Astrocyte (in vitro differentiated cells and primary cell): ENCODE results near the gene PSMB11. TPM values are rescaled to one million over a fixed set of nuclear protein-coding genes. Genes with fewer than 3 reads are reported as not detected.

Experiments used
- DNase-seq: peaks from one replicate; pipeline ENCODE4 v3.0.0-alpha.2; 2010; ENCODE audit warnings: low read depth
- FAIRE-seq: peaks from 2 replicates; lab custom pipeline; 2011; peaks lifted over from hg19 to GRCh38; lab: Jason Lieb, UNC
- H2AFZ ChIP-seq: 2 replicates; pipeline ENCODE4 v1.6.0; 2012; ENCODE audit warnings: low read depth, low read length, inconsistent platforms
- H3K27ac ChIP-seq: 2 replicates; pipeline ENCODE4 v1.5.1; 2011; ENCODE audit warnings: low read depth, low read length, inconsistent platforms
- H3K27me3 ChIP-seq: 2 replicates; pipeline ENCODE4 v1.6.0; 2011; ENCODE audit warnings: low read length, inconsistent platforms; ENCODE audit not compliant: insufficient read depth
- H3K36me3 ChIP-seq: 2 replicates; pipeline ENCODE4 v1.5.1; 2011; ENCODE audit warnings: low read length, inconsistent platforms; ENCODE audit not compliant: insufficient read depth
- H3K4me1 ChIP-seq: 2 replicates; pipeline ENCODE4 v1.5.1; 2011; ENCODE audit warnings: low read length, inconsistent platforms; ENCODE audit not compliant: insufficient read depth
- H3K4me2 ChIP-seq: 2 replicates; pipeline ENCODE4 v1.6.0; 2012; ENCODE audit warnings: low read length, inconsistent platforms
- H3K4me3 ChIP-seq: 2 replicates; pipeline ENCODE4 v1.5.1; 2011; ENCODE audit warnings: low read depth, mild to moderate bottlenecking, low read length, inconsistent platforms; ENCODE audit not compliant: insufficient read depth
- H3K79me2 ChIP-seq: 2 replicates; pipeline ENCODE4 v1.6.0; 2012; ENCODE audit warnings: mild to moderate bottlenecking, low read length, inconsistent platforms; ENCODE audit not compliant: insufficient read depth
- H3K9ac ChIP-seq: 2 replicates; pipeline ENCODE4 v1.6.0; 2012; ENCODE audit warnings: mild to moderate bottlenecking, low read length, inconsistent platforms
- H3K9me3 ChIP-seq: 2 replicates; pipeline ENCODE4 v1.5.1; 2012; ENCODE audit warnings: low read depth, mild to moderate bottlenecking, low read length, inconsistent platforms; ENCODE audit not compliant: insufficient read depth
- H4K20me1 ChIP-seq: 2 replicates; pipeline ENCODE4 v1.6.0; 2012; ENCODE audit warnings: low read length, inconsistent platforms; ENCODE audit not compliant: insufficient read depth
- H3K27ac Mint-ChIP-seq: one replicate; pipeline ENCODE4 v1.8.0; 2021; ENCODE audit warnings: mild to moderate bottlenecking, mixed read lengths; ENCODE audit not compliant: unreplicated experiment
- H3K27me3 Mint-ChIP-seq: one replicate; pipeline ENCODE4 v1.8.0; 2021; ENCODE audit warnings: low read depth, mixed read lengths; ENCODE audit not compliant: unreplicated experiment
- H3K36me3 Mint-ChIP-seq: one replicate; pipeline ENCODE4 v1.8.0; 2021; ENCODE audit warnings: low read depth, mixed read lengths; ENCODE audit not compliant: unreplicated experiment
- H3K4me1 Mint-ChIP-seq: one replicate; pipeline ENCODE4 v1.8.0; 2021; ENCODE audit warnings: low read depth, mixed read lengths; ENCODE audit not compliant: unreplicated experiment
- H3K4me3 Mint-ChIP-seq: one replicate; pipeline ENCODE4 v1.8.0; 2021; ENCODE audit warnings: mild to moderate bottlenecking, moderate library complexity, mixed read lengths; ENCODE audit not compliant: unreplicated experiment
- H3K9me3 Mint-ChIP-seq: one replicate; pipeline ENCODE4 v1.8.0; 2021; ENCODE audit warnings: mild to moderate bottlenecking, mixed read lengths; ENCODE audit not compliant: unreplicated experiment
- CTCF ChIP-seq: IDR thresholded peaks from 2 replicates; pipeline ENCODE4 v1.5.1; 2011; ENCODE audit warnings: low read depth, mild to moderate bottlenecking, inconsistent platforms, low read length, moderate library complexity; ENCODE audit not compliant: insufficient read depth
- EZH2 ChIP-seq: IDR thresholded peaks from 2 replicates; pipeline ENCODE4 v1.6.1; 2012; ENCODE audit warnings: mild to moderate bottlenecking, low read length, inconsistent platforms; ENCODE audit not compliant: insufficient read depth
- total RNA-seq: library from RNA; stranded (reverse); gene quantifications from 2 replicates; pipeline ENCODE4 v1.2.1, GENCODE V29; 2021

Gene PSMB11
- total RNA-seq, 1 donor from 2014 or later, result not detected

- Histone ChIP-seq H3K9ac (peak overlapping the region; percentile 58), H3K4me3 (no peak overlapping the region), H3K27ac (peak overlapping the region; percentile 76), H3K79me2 (peaks cover 22% of the 10 kb centered on the region), H3K4me2 (no peak overlapping the region), H3K9me3 (no peaks in the 10 kb centered on the region), H3K36me3 (peaks cover 54% of the 10 kb centered on the region), H4K20me1 (peaks cover 13% of the 10 kb centered on the region), H2AFZ (no peak overlapping the region), H3K4me1 (peaks cover 30% of the 10 kb centered on the region), H3K27me3 (no peaks in the 10 kb centered on the region)
- Mint-ChIP-seq H3K4me1 (peaks cover 31% of the 10 kb centered on the region), H3K4me3 (no peak overlapping the region), H3K27me3 (no peaks in the 10 kb centered on the region), H3K9me3 (no peaks in the 10 kb centered on the region), H3K36me3 (peaks cover 14% of the 10 kb centered on the region), H3K27ac (peak overlapping the region; percentile 73)
- FAIRE-seq, result no peak
- no peak for TF ChIP-seq CTCF
- no peak for TF ChIP-seq EZH2
- DNase-seq, result no peak
These were observed 38.5 kb downstream of the PSMB11 start for GRCh38 chr14:23080474-23080873.

DNA sequence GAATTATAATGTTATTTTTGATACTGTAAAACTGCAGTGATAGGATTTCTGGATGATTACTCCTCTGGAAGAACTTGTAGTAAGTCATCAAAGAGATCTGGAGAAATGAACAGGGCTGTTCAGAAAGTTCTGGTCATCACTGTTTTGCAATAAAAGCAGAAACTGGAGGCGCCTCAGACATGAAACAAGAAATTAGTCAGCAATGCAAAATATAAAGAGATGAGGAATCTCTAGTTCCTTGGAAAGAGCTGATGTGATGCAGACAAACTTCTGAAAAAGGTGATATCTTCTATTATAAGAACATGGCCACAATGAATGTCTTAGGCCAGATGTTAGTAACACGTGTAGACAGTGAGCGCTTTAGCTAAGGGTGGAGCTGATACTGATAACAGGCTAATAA lies 43.4 kb downstream of the PSMB11 start:
- H3K9me3 ChIP-seq, result no peaks in the 10 kb centered on the region
- H3K4me2 ChIP-seq, result no peak overlapping the region
- H3K27ac ChIP-seq, result no peak overlapping the region
- H3K79me2 ChIP-seq, result peaks cover 28% of the 10 kb centered on the region
- DNase-seq, result no peak
- no peak overlapping the region for H2AFZ ChIP-seq
- Mint-ChIP-seq H3K4me1 (peaks cover 11% of the 10 kb centered on the region), H3K27ac (no peak overlapping the region), H3K4me3 (no peak overlapping the region), H3K27me3 (no peaks in the 10 kb centered on the region), H3K9me3 (no peaks in the 10 kb centered on the region), H3K36me3 (peaks cover 8% of the 10 kb centered on the region)
- TF ChIP-seq EZH2, result no peak
- TF ChIP-seq CTCF, result no peak
- no peak overlapping the region for H3K4me3 ChIP-seq
- peaks cover 56% of the 10 kb centered on the region for H3K36me3 ChIP-seq
- H3K9ac ChIP-seq, result no peak overlapping the region
- peaks cover 19% of the 10 kb centered on the region for H4K20me1 ChIP-seq
- no peaks in the 10 kb centered on the region for H3K27me3 ChIP-seq
- FAIRE-seq, result no peak
- peaks cover 1% of the 10 kb centered on the region for H3K4me1 ChIP-seq

DNA sequence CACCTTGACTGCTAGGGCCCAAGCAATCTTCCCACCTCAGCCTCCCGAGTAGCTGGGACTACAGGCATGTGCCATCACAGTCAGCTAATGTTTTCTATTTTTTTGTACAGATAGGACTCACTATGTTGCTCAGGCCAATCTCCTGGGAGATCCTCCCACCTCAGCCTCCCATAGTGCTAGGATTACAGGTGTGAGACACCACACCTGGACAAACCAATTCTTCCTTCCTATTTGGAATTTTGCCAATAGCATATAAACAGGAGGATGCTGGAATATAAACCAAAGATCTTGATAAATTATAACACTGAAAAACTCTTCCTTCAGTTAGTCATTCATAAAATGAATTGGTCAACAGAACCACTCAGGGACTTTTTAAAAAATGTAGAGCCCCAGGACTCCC lies 44.6 kb downstream of the PSMB11 start:
- peaks cover 10% of the 10 kb centered on the region for H3K4me1 Mint-ChIP-seq
- no peaks in the 10 kb centered on the region for H3K27me3 Mint-ChIP-seq
- Histone ChIP-seq H2AFZ (no peak overlapping the region), H3K4me3 (no peak overlapping the region), H3K9ac (no peak overlapping the region), H3K4me1 (no peaks in the 10 kb centered on the region), H4K20me1 (peaks cover 26% of the 10 kb centered on the region), H3K4me2 (no peak overlapping the region), H3K27me3 (no peaks in the 10 kb centered on the region), H3K27ac (no peak overlapping the region), H3K79me2 (peaks cover 39% of the 10 kb centered on the region), H3K9me3 (no peaks in the 10 kb centered on the region), H3K36me3 (peaks cover 49% of the 10 kb centered on the region)
- TF ChIP-seq CTCF, result no peak
- no peak for TF ChIP-seq EZH2
- peaks cover 6% of the 10 kb centered on the region for H3K36me3 Mint-ChIP-seq
- no peak overlapping the region for H3K27ac Mint-ChIP-seq
- H3K9me3 Mint-ChIP-seq, result no peaks in the 10 kb centered on the region
- DNase-seq (no peak), FAIRE-seq (no peak)
- H3K4me3 Mint-ChIP-seq, result no peak overlapping the region
